Measurements from ENCODE around the gene COL2A1.

COL2A1 gene

GRCh38 chr12:47989023-47989417, 15.3 kb downstream of the COL2A1 start:
- TF ChIP-seq EZH2phosphoT487 (IDR thresholded peaks at IDR 0.05; ENCODE audit: low read depth) = no peak
- TF ChIP-seq CTCF (IDR thresholded peaks at IDR 0.05; ENCODE audit: low read depth, low read length) = no peak
- Histone ChIP-seq H3K9ac (ENCODE audit: low read length) (no peak overlapping the region), H2AFZ (ENCODE audit: low read depth, low read length) (no peak overlapping the region), H3K79me2 (ENCODE audit: low read length) (no peaks in the 10 kb centered on the region), H3K4me2 (ENCODE audit: low read length) (no peak overlapping the region), H3K36me3 (replicated peaks; ENCODE audit: low read depth, low read length) (no peaks in the 10 kb centered on the region), H3K4me1 (ENCODE audit: low read length) (peaks cover 7% of the 10 kb centered on the region), H4K20me1 (ENCODE audit: insufficient read depth, low read length) (no peaks in the 10 kb centered on the region), H3K27me3 (ENCODE audit: low read depth, low read length) (no peaks in the 10 kb centered on the region), H3K27ac (ENCODE audit: low read length) (no peak overlapping the region), H3K4me3 (ENCODE audit: low read length) (no peak overlapping the region), H3K9me3 (ENCODE audit: insufficient read depth, low read length) (no peaks in the 10 kb centered on the region)

GRCh38 chr12:47988073-47989022, 15.9 kb downstream of the COL2A1 start:
- Histone ChIP-seq H3K4me1 (ENCODE audit: low read length) (peaks cover 7% of the 10 kb centered on the region), H3K9ac (ENCODE audit: low read length) (no peak overlapping the region), H3K27ac (ENCODE audit: low read length) (no peak overlapping the region), H3K27me3 (ENCODE audit: low read depth, low read length) (no peaks in the 10 kb centered on the region), H2AFZ (ENCODE audit: low read depth, low read length) (no peak overlapping the region), H3K9me3 (ENCODE audit: insufficient read depth, low read length) (no peaks in the 10 kb centered on the region), H3K36me3 (replicated peaks; ENCODE audit: low read depth, low read length) (no peaks in the 10 kb centered on the region), H4K20me1 (ENCODE audit: insufficient read depth, low read length) (no peaks in the 10 kb centered on the region), H3K4me2 (ENCODE audit: low read length) (no peak overlapping the region), H3K4me3 (ENCODE audit: low read length) (no peak overlapping the region), H3K79me2 (ENCODE audit: low read length) (no peaks in the 10 kb centered on the region)
- TF ChIP-seq EZH2phosphoT487 (IDR thresholded peaks at IDR 0.05; ENCODE audit: low read depth) (no peak), CTCF (IDR thresholded peaks at IDR 0.05; ENCODE audit: low read depth, low read length) (no peak)

GRCh38 chr12:47987411-47988072, 16.7 kb downstream of the COL2A1 start:
- H3K9ac ChIP-seq (ENCODE audit: low read length) = no peak overlapping the region
- TF ChIP-seq CTCF (IDR thresholded peaks at IDR 0.05; ENCODE audit: low read depth, low read length) = no peak
- no peak for TF ChIP-seq EZH2phosphoT487 (IDR thresholded peaks at IDR 0.05; ENCODE audit: low read depth)
- H3K27me3 ChIP-seq (ENCODE audit: low read depth, low read length) = no peaks in the 10 kb centered on the region
- no peak overlapping the region for H2AFZ ChIP-seq (ENCODE audit: low read depth, low read length)
- no peaks in the 10 kb centered on the region for H4K20me1 ChIP-seq (ENCODE audit: insufficient read depth, low read length)
- H3K36me3 ChIP-seq (replicated peaks; ENCODE audit: low read depth, low read length) = no peaks in the 10 kb centered on the region
- H3K27ac ChIP-seq (ENCODE audit: low read length) = no peak overlapping the region
- no peak overlapping the region for H3K4me2 ChIP-seq (ENCODE audit: low read length)
- no peaks in the 10 kb centered on the region for H3K9me3 ChIP-seq (ENCODE audit: insufficient read depth, low read length)
- H3K4me3 ChIP-seq (ENCODE audit: low read length) = no peak overlapping the region
- peaks cover 7% of the 10 kb centered on the region for H3K4me1 ChIP-seq (ENCODE audit: low read length)
- no peaks in the 10 kb centered on the region for H3K79me2 ChIP-seq (ENCODE audit: low read length)

GRCh38 chr12:47986832-47987231, 17.4 kb downstream of the COL2A1 start:
- Histone ChIP-seq H3K27me3 (ENCODE audit: low read depth, low read length) (no peaks in the 10 kb centered on the region), H4K20me1 (ENCODE audit: insufficient read depth, low read length) (no peaks in the 10 kb centered on the region), H3K79me2 (ENCODE audit: low read length) (no peaks in the 10 kb centered on the region), H2AFZ (ENCODE audit: low read depth, low read length) (no peak overlapping the region), H3K36me3 (replicated peaks; ENCODE audit: low read depth, low read length) (no peaks in the 10 kb centered on the region), H3K4me1 (ENCODE audit: low read length) (peaks cover 7% of the 10 kb centered on the region), H3K4me2 (ENCODE audit: low read length) (no peak overlapping the region), H3K9me3 (ENCODE audit: insufficient read depth, low read length) (no peaks in the 10 kb centered on the region), H3K4me3 (ENCODE audit: low read length) (no peak overlapping the region), H3K27ac (ENCODE audit: low read length) (no peak overlapping the region), H3K9ac (ENCODE audit: low read length) (no peak overlapping the region)
- no peak for TF ChIP-seq CTCF (IDR thresholded peaks at IDR 0.05; ENCODE audit: low read depth, low read length)
- no peak for TF ChIP-seq EZH2phosphoT487 (IDR thresholded peaks at IDR 0.05; ENCODE audit: low read depth)
